GM21515 (cell line): ENCODE measurements around the gene DCAF10.
A peak's percentile ranks its signal among the peaks of the same experiment; 100 is the strongest.
"Not testable (repeated sequence)": the region's sequence is repeated elsewhere in the genome, so short reads cannot be mapped to it uniquely, and the experiment has no call there.

Experiments used
- ATAC-seq: cut with Tn5 transposase; IDR thresholded peaks from one replicate; pipeline ENCODE4 v1.9.1; 2021; ENCODE audit not compliant: unreplicated experiment

Gene DCAF10

DNA sequence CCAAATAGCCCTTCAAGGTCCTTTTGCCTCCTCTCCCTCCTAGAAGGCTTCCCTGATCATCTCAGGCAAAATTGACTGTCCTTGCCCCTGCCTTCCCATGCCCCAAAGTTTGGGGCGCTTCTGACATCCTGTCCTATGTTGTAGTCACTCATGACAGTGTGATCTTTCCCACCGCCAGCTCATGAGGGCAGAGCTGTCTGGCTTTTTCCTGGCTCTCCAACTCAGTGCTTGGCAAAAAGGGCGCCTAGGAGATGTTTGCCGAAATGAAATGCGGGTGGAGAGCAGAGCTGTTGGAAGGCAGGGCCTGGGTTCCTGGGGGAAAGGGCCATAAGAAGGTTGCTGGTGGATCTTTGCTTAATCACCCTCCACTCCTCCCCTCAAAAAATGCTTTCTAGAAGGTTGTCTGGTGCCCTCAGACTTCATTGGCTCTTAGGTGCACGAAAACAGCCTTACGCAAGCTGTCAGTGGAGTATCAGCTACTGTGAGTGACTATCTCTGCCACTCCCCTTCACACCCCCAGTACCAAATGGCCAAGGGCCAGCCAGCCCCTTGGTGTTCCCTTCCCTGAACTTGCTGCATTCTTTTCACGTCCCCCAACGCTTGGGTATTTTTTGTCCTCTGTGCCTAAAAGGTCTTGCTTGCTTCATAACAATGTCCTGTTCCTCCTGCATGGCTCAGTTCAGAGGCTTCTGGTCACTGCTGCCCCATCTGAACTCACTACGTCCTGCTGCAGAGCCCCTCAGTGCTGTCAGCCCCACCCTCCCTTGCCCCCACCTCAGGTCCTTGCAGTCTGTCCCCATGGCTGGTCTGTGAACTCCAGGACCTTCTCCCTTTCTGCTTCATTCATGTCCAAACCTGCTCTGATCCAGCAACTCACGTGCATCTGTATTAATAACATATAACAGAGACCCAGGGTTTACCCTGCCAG lies 106.0 kb downstream of the DCAF10 start:
- ATAC-seq = no peak

DNA sequence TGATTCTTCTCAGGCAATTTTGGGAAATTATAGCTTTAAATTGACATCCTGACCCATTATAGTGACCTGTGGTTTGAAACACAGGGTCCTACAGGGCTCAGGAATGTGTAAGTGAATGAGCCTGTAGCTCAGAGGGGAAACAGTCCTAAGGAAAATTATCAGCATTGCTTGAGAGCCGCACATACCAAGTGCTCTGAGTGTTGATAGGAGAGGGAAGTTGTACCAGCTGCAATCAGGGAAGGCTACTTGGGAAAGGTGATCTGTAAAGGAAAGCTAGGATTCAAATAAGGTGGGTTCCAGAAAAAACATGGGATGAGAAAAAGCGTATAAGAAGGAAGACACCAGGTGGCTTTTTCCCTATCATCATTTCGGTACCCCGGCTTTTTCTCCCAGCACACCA lies 107.7 kb downstream of the DCAF10 start:
- ATAC-seq = no peak

DNA sequence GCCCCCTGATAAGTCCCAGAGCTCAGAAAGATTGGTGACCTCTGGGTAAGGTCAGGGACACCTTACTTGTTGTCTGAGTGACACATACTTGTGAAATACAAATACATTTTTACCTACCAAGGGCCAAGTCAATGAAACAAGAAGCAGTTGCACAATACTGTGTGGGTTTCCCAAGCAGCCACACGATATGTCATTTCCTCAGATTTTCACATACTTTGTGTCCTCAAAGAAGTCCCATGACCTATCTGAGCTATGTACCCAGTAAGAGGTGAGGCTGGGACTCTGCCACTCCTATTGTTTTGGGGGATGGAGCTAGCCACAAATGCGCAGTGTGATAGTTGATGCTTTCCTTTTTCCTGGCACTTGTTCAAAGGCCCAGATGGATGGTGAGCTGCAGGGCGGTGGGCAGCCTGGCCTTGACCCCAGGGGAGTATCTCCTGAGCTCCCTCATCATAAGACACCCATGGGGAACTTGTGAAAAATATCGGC lies 108.1 kb downstream of the DCAF10 start:
- no peak for ATAC-seq

DNA sequence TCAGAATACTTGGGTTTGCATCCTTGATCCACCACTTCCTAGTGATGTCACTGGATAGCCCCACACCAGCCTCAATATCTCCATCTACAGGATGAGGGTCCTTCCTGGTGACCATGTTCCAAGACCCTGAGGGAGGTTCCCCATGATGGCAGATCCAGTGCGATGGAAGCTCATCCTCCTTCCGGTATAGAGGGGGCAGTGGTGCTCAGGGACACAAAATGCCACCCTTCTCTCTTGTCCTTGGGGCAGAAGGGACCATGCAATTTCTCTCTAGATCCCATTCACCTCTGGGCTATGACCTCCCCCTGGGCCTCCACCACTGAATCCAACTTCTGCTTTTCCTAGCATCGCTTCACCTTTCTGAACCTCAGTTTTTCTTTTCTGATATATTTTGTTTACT lies 108.7 kb downstream of the DCAF10 start:
- ATAC-seq = no peak

DNA sequence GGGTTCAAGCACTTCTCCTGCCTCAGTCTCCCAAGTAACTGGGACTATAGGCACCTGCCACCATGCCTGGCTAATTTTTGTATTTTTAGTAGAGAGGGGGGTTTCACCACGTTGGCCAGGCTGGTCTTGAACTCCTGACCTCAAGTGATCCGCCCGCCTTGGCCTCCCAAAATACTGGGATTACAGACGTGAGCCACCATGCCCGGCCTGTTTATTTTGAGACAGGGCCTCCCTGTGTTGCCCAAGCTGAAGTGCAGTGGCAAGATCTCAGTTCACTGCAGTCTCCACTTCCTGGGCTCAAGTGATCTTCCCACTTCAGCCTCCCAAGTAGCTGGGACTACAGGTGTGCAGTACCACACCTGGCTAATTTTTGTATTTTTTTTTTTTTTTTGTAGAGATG lies 109.2 kb downstream of the DCAF10 start:
- ATAC-seq = not testable (repeated sequence)

DNA sequence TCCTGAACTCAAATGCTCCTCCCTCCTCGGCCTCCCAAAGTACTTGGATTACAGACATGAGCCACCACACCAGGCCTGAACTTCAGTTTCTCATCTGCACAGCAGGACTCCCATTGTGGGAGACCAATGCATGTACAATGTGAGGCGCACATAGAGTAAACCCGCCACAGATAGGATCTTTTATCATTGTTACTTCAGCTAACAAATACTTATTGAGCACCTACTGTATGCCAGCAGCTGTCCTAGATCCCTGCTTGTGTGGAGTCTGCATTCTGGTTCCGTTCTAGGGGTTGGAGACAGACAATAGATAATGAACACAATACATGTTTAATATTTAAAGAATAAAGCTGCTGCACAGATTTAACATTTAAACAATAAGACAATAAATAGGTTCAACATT lies 109.7 kb downstream of the DCAF10 start:
- no peak for ATAC-seq

DNA sequence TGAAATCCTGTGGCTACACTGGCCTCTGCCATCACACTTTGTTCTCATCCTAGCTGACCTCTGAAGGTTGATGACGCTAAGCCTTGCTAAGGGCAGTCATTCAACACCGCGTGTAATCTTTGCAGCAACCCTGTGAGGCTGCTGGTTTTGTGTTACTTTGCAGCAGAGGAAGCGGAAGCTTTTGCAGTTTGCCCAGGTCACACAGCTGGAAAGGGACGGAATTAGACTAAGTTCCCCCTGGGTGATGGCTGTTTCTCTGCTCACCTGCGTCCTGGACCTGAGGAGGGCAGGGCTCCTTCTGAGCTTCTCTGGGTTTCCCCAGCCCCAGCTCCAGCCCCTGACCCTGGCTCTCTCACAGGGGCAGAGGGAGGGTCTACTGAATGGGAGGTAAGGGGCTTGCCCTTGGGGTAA lies 110.7 kb downstream of the DCAF10 start:
- no peak for ATAC-seq

DNA sequence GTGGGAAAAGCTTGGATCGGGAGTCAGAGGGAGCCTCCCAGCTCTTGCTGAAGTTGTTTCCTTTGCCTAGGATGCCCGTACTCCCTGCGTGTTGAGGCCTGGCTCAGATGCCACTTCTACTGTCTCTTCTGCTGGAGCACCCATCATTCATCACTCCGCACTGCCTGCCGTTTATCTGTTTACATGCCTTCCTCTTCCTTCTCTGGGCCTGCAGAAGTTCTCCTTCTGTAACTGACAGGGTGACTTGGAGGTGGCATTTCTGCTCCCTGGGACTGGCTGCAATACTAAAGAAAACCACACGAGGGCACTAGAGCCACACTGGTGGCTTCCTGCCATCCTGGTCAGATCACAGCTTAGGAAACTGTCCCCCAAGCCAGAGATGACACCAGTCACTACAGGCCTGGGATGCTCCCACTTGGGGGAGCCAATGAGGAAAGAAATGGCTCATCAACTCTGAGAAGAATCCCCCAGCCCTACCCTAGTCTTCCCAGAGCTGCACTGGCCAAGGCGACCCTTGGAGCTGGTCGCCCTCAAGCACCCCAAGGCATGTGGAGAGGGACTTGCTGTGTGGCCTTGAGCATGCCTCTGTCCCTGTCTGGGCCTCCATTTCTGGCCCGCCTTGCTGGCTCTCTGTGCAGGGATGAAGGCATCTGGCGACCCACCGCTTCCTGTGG lies 113.0 kb downstream of the DCAF10 start:
- peak; percentile 75 for ATAC-seq

DNA sequence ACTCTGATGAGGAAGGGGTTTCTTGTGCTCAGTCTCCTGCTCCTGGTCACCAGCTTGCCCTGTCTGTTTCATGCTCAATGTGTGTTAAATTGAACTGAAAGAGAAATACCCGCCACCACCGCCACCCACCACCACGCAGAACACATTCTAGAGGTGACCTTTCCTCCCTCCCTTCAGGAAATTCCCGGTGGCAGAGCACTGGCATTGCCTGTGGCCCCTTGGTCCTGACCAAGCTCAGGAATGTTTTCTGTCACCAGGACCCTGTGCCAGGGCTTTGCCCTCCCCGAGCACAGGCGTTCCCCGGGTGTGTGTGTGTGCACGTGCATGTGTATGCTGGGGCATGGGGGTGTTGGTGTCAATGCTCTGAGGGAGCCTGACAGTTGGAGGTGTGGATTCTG lies 113.6 kb downstream of the DCAF10 start:
- ATAC-seq = no peak

DNA sequence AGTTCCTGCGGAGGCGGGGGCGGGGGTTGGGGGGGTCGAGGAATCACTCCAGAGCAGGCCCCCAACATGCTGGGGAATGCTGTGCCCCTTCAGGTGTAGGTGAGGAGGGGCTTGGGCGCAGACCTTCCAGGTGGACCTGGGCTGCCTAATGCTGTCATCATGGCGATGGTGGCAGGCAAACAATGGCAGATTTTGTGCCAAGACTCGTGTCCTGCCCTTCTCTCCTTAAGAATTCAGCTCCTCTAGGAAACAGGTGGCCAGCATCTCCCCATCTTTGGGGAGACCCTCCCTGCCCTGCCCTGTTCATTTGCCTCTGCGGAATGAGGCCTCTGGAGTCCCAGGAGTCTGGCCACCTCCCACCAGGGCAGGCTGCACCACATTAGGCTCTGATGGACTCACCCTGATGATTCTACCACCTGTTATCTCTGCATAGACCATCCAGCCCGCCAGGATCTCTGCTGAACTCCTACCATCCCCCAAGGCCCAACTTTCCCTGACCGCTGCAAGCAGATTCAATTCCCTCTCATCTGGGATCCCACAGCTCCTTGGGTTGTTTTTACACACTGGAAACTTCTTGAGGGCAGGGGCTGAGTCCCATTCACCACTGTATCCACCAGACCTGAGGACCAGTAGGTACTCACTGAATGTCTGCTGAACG lies 114.2 kb downstream of the DCAF10 start:
- ATAC-seq = no peak

DNA sequence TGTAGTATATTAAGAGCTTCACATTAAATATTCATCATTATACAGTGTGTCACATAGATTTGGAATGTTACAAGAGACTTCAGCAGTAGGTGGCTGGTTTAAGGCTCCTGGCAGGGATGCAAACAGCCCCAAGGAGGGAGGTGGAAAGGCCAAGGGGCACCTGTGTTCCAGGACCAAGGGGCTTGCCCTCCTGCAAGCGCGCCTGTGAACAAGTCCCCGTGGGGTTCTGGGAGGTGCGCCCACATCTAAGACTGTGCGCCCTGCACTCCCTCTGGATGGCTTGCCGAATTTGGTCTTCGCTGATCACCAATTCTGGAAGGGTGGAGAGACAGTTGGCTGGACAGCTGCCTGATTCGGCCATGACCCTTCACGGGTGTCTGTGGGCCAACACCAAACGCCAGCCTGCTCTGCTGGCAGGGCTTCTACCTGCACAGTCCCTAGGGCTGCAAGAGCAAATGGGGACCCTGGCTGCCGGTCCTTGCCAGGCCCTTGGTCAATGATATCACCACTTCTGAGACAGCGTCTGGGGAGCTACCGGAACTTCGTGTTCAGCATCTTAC lies 115.4 kb downstream of the DCAF10 start:
- no peak for ATAC-seq

DNA sequence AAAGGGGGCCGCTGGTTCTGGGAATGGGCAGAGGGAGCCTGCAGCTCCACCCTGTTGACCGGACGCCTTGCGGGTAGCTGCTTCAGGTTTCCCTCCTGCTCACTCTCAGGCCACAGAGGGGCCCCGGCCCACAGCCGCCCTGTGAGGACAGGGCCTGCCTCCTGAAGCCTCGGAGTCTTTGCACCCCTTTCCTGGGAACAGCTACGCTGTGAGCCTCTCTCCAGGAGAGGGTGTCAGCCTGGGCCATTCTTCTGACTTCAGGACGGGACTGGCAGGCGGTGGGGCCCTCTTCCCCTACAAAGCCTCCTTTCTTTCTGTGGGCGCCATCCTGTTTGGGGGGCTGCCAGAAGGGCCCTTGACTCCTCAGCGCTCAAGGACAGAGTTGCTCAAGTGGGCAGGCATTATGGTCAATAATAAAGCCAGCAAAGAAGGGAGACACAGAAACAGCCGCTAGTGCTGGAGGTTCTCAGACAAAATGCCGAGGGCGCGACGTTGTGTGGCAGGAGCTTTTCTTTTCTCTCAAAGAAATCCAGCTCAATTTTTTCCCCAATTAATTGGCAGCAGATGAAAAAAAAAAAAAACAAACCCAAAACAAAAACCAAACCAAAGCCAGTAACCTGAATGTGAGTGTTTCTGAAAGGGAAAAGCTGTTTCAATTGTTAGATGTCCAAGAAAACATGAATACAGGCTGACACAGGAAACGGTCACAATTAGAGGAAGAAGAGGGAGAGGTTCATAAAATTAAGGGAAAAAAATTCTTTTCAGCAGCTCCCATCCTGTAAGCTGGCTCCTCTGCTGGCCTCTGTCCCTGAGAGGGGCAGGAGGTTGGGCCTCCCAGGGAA lies 116.1 kb downstream of the DCAF10 start:
- ATAC-seq = no peak
